ENCODE data around the gene MBNL1. TPM values are rescaled to one million over a fixed set of nuclear protein-coding genes. Genes with fewer than 3 reads are reported as not detected.

The MBNL1 gene
- total RNA-seq, 1 donor from 2014 or later: 14.7 TPM

DNA sequence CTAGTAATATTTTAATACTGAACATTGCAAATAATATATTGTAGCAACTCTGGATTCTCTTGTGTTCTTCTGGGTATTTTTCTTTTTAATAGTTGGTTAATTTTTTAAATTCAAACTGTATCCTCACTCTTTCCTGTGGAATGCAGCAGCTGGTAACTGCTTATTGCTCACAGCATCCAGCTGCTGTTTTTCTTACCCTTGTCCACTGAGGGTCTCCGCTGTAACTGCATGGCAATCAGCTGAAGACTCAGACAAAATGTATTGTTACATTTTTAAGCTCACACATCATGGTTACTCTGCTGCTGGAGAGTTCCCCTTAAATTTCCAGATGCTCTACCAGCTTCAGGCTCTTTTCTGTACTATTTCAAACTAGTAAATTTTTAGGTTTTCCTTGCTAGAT, 227.6 kb downstream of the MBNL1 start:
- Histone ChIP-seq H3K9me3 (ENCODE audit: low read depth) (no peaks in the 10 kb centered on the region), H4K20me1 (ENCODE audit: low read depth) (no peaks in the 10 kb centered on the region), H3K27ac (no peak overlapping the region), H3K79me2 (ENCODE audit: low read depth) (no peaks in the 10 kb centered on the region), H3K27me3 (no peaks in the 10 kb centered on the region), H3F3A (ENCODE audit: low read depth) (no peaks in the 10 kb centered on the region), H3K4me2 (no peak overlapping the region), H3K4me1 (peaks cover 19% of the 10 kb centered on the region), H3K4me3 (no peak overlapping the region), H3K36me3 (no peaks in the 10 kb centered on the region), H2AFZ (replicated peaks) (peak overlapping the region; percentile 33), H3K9ac (no peak overlapping the region)
- H3K4me3 Mint-ChIP-seq: no peak overlapping the region
- no peak overlapping the region for H3K27ac Mint-ChIP-seq
- DNase-seq (ENCODE audit: low spot score): peak; percentile 7
- TF ChIP-seq CTCF (IDR thresholded peaks at IDR 0.05): no peak
- no peak for TF ChIP-seq EZH2phosphoT487 (IDR thresholded peaks at IDR 0.05)
- TF ChIP-seq EZH2 (IDR thresholded peaks at IDR 0.05): no peak
- no peaks in the 10 kb centered on the region for H3K9me3 Mint-ChIP-seq
- H3K36me3 Mint-ChIP-seq: no peaks in the 10 kb centered on the region
- H3K4me1 Mint-ChIP-seq: peaks cover 6% of the 10 kb centered on the region
- H3K27me3 Mint-ChIP-seq (ENCODE audit: insufficient read depth, low read depth): peaks cover 2% of the 10 kb centered on the region

DNA sequence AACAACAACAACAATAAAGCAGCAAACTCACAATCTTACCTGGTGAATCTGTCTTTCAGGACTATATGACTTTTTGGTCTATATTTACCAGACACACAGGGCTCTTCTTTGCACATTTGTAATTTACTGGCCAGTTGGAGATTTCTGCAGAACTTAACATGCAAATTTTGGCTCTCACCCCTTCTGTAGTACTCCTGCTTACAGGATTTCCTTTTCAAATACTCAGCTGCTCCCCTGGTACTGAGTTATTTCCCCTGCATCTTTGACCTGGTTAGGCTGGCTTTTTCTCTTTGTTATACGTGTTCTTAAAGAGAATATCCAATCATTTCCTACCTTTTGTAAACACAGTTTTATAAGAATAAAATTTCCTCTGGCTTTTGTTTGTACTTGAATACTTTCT, 228.0 kb downstream of the MBNL1 start:
- TF ChIP-seq CTCF (IDR thresholded peaks at IDR 0.05) (no peak), EZH2phosphoT487 (IDR thresholded peaks at IDR 0.05) (no peak), EZH2 (IDR thresholded peaks at IDR 0.05) (no peak)
- Mint-ChIP-seq H3K9me3 (no peaks in the 10 kb centered on the region), H3K27ac (no peak overlapping the region), H3K4me1 (peaks cover 6% of the 10 kb centered on the region), H3K4me3 (no peak overlapping the region), H3K27me3 (ENCODE audit: insufficient read depth, low read depth) (peaks cover 2% of the 10 kb centered on the region), H3K36me3 (no peaks in the 10 kb centered on the region)
- Histone ChIP-seq H3F3A (ENCODE audit: low read depth) (no peaks in the 10 kb centered on the region), H3K27me3 (no peaks in the 10 kb centered on the region), H4K20me1 (ENCODE audit: low read depth) (no peaks in the 10 kb centered on the region), H3K27ac (no peak overlapping the region), H3K9me3 (ENCODE audit: low read depth) (no peaks in the 10 kb centered on the region), H3K4me2 (no peak overlapping the region), H3K4me3 (no peak overlapping the region), H3K79me2 (ENCODE audit: low read depth) (no peaks in the 10 kb centered on the region), H3K4me1 (peaks cover 19% of the 10 kb centered on the region), H3K9ac (no peak overlapping the region), H3K36me3 (no peaks in the 10 kb centered on the region), H2AFZ (replicated peaks) (peak overlapping the region; percentile 33)
- no peak for DNase-seq (ENCODE audit: low spot score)

DNA sequence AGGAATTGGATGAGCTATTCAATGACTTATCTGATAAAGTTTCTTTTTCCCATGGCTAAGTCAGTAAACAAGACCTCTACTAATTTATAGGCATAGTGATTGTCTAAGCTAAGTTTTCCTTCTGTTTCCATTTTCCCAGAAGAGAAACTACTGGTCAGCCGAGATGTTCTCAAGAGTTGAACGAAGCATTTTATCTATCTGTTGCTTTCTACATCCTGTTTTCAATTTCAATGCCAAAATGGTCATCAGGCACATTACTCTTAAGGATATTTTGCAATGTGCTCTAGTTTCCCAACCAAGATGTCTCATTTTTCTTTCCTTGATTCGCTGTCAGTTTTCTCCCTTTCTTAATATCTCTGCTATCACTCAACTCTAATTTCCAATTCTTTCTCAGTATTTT, 228.7 kb downstream of the MBNL1 start:
- Mint-ChIP-seq H3K27me3 (ENCODE audit: insufficient read depth, low read depth) (peaks cover 2% of the 10 kb centered on the region), H3K36me3 (no peaks in the 10 kb centered on the region), H3K27ac (no peak overlapping the region), H3K4me1 (peaks cover 6% of the 10 kb centered on the region), H3K9me3 (no peaks in the 10 kb centered on the region), H3K4me3 (no peak overlapping the region)
- Histone ChIP-seq H3K79me2 (ENCODE audit: low read depth) (no peaks in the 10 kb centered on the region), H3K36me3 (no peaks in the 10 kb centered on the region), H3F3A (ENCODE audit: low read depth) (no peaks in the 10 kb centered on the region), H3K4me1 (peaks cover 19% of the 10 kb centered on the region), H2AFZ (replicated peaks) (no peak overlapping the region), H3K27ac (no peak overlapping the region), H3K9me3 (ENCODE audit: low read depth) (no peaks in the 10 kb centered on the region), H3K27me3 (no peaks in the 10 kb centered on the region), H3K4me2 (no peak overlapping the region), H4K20me1 (ENCODE audit: low read depth) (no peaks in the 10 kb centered on the region), H3K9ac (no peak overlapping the region), H3K4me3 (no peak overlapping the region)
- no peak for TF ChIP-seq EZH2 (IDR thresholded peaks at IDR 0.05)
- TF ChIP-seq EZH2phosphoT487 (IDR thresholded peaks at IDR 0.05): no peak
- TF ChIP-seq CTCF (IDR thresholded peaks at IDR 0.05): no peak
- no peak for DNase-seq (ENCODE audit: low spot score)

Measured in neural progenitor cell (in vitro differentiated cells).